K562 (cell line): ENCODE results near the gene LEPROT. TPM values are rescaled to one million over a fixed set of nuclear protein-coding genes. Genes with fewer than 3 reads are reported as not detected.

Source experiments
- ADNP ChIP-seq: fragments of 200-800 bp; sonication (Bioruptor generic); IDR thresholded peaks from 2 replicates; pipeline ENCODE4 v1.6.1; 2016; ENCODE audit warnings: missing genetic modification characterization, missing compliant biosample characterization
- DEAF1 ChIP-seq: fragments of 450-650 bp; formaldehyde crosslinking; IDR thresholded peaks from 2 replicates; pipeline ENCODE4 v1.4.0; 2020; ENCODE audit warnings: mild to moderate bottlenecking, moderate library complexity
- E4F1 ChIP-seq: fragments of 250-450 bp; sonication (Bioruptor Pico); IDR thresholded peaks from 2 replicates; pipeline ENCODE4 v1.5.0; 2021; ENCODE audit warnings: mild to moderate bottlenecking, borderline replicate concordance
- ELF1 ChIP-seq: fragments of 200-800 bp; sonication (Bioruptor generic); IDR thresholded peaks from 2 replicates; pipeline ENCODE4 v1.6.1; 2016; ENCODE audit warnings: missing genetic modification characterization, missing compliant biosample characterization
- FOS ChIP-seq: IDR thresholded peaks from 3 replicates; pipeline ENCODE4 v1.6.1; 2011; ENCODE audit not compliant: insufficient read length; ENCODE audit errors: extremely low read depth
- HSF4 ChIP-seq: fragments of 250-450 bp; sonication (Bioruptor Pico); IDR thresholded peaks from 2 replicates; pipeline ENCODE4 v2.1.2; 2022; ENCODE audit warnings: mild to moderate bottlenecking, moderate library complexity, borderline replicate concordance
- JUN ChIP-seq, 2 experiments: sonication (generic) in 1 of 2; formaldehyde crosslinking in 1 of 2; IDR thresholded peaks; 2 replicates each; pipeline versions ENCODE4 v1.6.1 to v1.8.0; 2012 to 2022; ENCODE audit warnings: borderline replicate concordance in 2 of 2, mild to moderate bottlenecking in 2 of 2, improper control_type of control experiment in 1 of 2, low read depth in 1 of 2, low read length in 1 of 2, missing genetic modification reagents in 1 of 2
- MAZ ChIP-seq, 2 experiments: fragments of 450-650 bp in 1 of 2; sonication (generic) in 1 of 2; formaldehyde crosslinking; IDR thresholded peaks in 1 of 2; conservative IDR thresholded peaks in 1 of 2; 2 replicates each; pipeline versions ENCODE4 v1.4.0 to v1.5.0; 2020; ENCODE audit warnings: mild to moderate bottlenecking in 1 of 2, missing genetic modification reagents in 1 of 2
- MTA1 ChIP-seq: fragments of 450-650 bp; IDR thresholded peaks from 2 replicates; pipeline ENCODE4 v1.6.1; 2017; ENCODE audit warnings: borderline replicate concordance
- NCOA2 ChIP-seq, 2 experiments: fragments of 450-650 bp; IDR thresholded peaks; 2 replicates each; pipeline ENCODE4 v1.6.1; 2018; ENCODE audit warnings: mild to moderate bottlenecking in 2 of 2, moderate library complexity in 1 of 2; ENCODE audit not compliant: partially characterized antibody in 2 of 2
- PCBP1 ChIP-seq: fragments of 200-400 bp; formaldehyde crosslinking; IDR thresholded peaks from 2 replicates; pipeline ENCODE4 v1.6.1; 2018; ENCODE audit warnings: mild to moderate bottlenecking, low read depth, low read length; ENCODE audit not compliant: poor library complexity, severe bottlenecking
- PKNOX1 ChIP-seq: fragments of 450-650 bp; IDR thresholded peaks from 2 replicates; pipeline ENCODE4 v1.6.1; 2016
- PML ChIP-seq: IDR thresholded peaks from 2 replicates; pipeline ENCODE4 v1.6.1; 2012; ENCODE audit warnings: low read length, inconsistent platforms
- PURB ChIP-seq: sonication (generic); formaldehyde crosslinking; IDR thresholded peaks from 2 replicates; pipeline ENCODE4 v1.9.0; 2021; ENCODE audit warnings: low read depth, mild to moderate bottlenecking, missing genetic modification reagents
- SAFB ChIP-seq: fragments of 200-400 bp; formaldehyde crosslinking; IDR thresholded peaks from 2 replicates; pipeline ENCODE4 v1.6.1; 2017; ENCODE audit warnings: low read depth, low read length, borderline replicate concordance
- SRF ChIP-seq, 2 experiments: fragments of 250-450, 450-650 bp in 1 of 2; sonication (Bioruptor Pico) in 1 of 2; sonication (generic) in 1 of 2; formaldehyde crosslinking; IDR thresholded peaks; 2 replicates each; pipeline versions ENCODE4 v1.5.0 to v1.5.1; 2020 to 2022; ENCODE audit warnings: mild to moderate bottlenecking in 1 of 2, missing genetic modification reagents in 1 of 2
- SRSF3 ChIP-seq: fragments of 200-400 bp; formaldehyde crosslinking; IDR thresholded peaks from 2 replicates; pipeline ENCODE4 v1.6.1; 2016; ENCODE audit warnings: mild to moderate bottlenecking, low read length, moderate library complexity; ENCODE audit not compliant: insufficient read depth
- ZNF146 ChIP-seq: IDR thresholded peaks from one replicate; pipeline ENCODE4 v1.6.1; 2018; ENCODE audit warnings: missing compliant biosample characterization; ENCODE audit not compliant: unreplicated experiment
- ZNF395 ChIP-seq: fragments of 200-800 bp; sonication (Bioruptor generic); IDR thresholded peaks from 2 replicates; pipeline ENCODE4 v1.6.1; 2017; ENCODE audit warnings: missing genetic modification characterization, missing compliant biosample characterization
- polyA plus RNA-seq, 8 experiments: library from polyadenylated mRNA; depleted of rRNA in 4 of 8; stranded (reverse) in 5 of 8; unstranded in 3 of 8; fragments of >200 nt; fragmentation: Nextera tagmentation in 2 of 8; fragmentation: Illumina TruSeq in 1 of 8; extraction: Ambion mirVana in 2 of 8; extraction: Trizol in 1 of 8; gene quantifications; 2 replicates each; pipeline versions ENCODE4 v1.2.1 to v1.2.3, GENCODE V29; 2011 to 2014; ENCODE audit warnings: inconsistent platforms in 1 of 8, missing spikeins in 1 of 8
- total RNA-seq, 7 experiments: library from RNA; depleted of rRNA in 6 of 7; stranded (reverse); fragments of >200 nt in 6 of 7; fragmentation: Illumina TruSeq in 2 of 7; extraction: Trizol in 2 of 7; gene quantifications; 2 replicates each; pipeline versions ENCODE4 v1.2.1 to v1.2.3, GENCODE V29; 2011 to 2021; ENCODE audit warnings: low replicate concordance in 1 of 7

Gene LEPROT
- total and polyA plus RNA-seq, 9 of the 15 experiments (the other 6 are each of a cell fraction or from before 2014, with no cell fraction given), result 28.1 to 97.5 (median 45.8) TPM

GRCh38 chr1:65423884-65424572 is 3.6 kb downstream of the LEPROT start (continued):
- TF ChIP-seq DEAF1 (CRISPR knock-in tag) (no peak), NCOA2 (IDR thresholded peaks at IDR 0.05; ENCODE audit: partially characterized antibody in 2 of 2) (no peak), MTA1 (no peak), PML (peak; percentile 38; the same call in 1 of the 2 replicates), FOS (peak; percentile 60), ZNF395 (no peak), PKNOX1 (no peak), ADNP (0 out of 2 replicates have a peak, but pooled peaks have one; percentile 54), ZNF146 (CRISPR knock-in tag) (no peak), ELF1 (tag) (no peak), E4F1 (CRISPR knock-in tag) (no peak), SAFB (no peak), JUN (IDR thresholded peaks at IDR 0.05; ENCODE audit: borderline replicate concordance, low read depth, low read length) (peak; percentile 82), JUN (CRISPR knock-in tag; IDR thresholded peaks at IDR 0.05; ENCODE audit: borderline replicate concordance) (no peak), SRSF3 (no peak), SRF (CRISPR knock-in tag; IDR thresholded peaks at IDR 0.05) (no peak), MAZ (CRISPR knock-in tag; conservative IDR thresholded peaks at IDR 0.05 in 1 of 2, IDR thresholded peaks at IDR 0.05 in 1 of 2) (no peak), PURB (no peak), PCBP1 (no peak), HSF4 (CRISPR knock-in tag) (no peak)
